HG03432 (cell line): ENCODE measurements around the gene PRICKLE3.
"Not testable (repeated sequence)": the region's sequence is repeated elsewhere in the genome, so short reads cannot be mapped to it uniquely, and the experiment has no call there.

Experiments used
- ATAC-seq: cut with Tn5 transposase; IDR thresholded peaks from one replicate; pipeline ENCODE4 v1.9.1; 2021; ENCODE audit warnings: mild to moderate bottlenecking, moderate library complexity; ENCODE audit not compliant: unreplicated experiment

The PRICKLE3 gene

GRCh38 chrX:49183701-49184281, 2.4 kb downstream of the PRICKLE3 start:
- ATAC-seq, result no peak

DNA sequence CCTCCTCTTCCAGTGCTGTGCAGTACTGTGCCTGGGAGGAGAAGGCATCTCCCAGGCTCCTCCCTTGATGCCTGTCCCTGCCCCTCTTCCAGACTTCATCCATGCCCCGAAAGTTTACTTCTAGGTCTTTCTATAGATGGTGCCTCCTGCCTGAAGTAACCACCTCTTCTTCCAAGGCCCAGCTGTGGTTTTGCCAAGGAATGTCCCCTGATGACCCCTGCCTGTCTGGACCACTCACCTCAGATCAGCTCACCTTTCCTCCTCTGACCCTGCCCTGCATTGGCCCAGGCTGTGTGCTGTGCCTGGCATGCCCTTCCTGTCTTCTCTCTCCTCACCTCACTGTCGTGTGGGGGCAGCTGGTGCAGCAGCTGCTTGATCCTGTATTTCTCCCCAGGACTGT, 6.8 kb downstream of the PRICKLE3 start:
- no peak for ATAC-seq

GRCh38 chrX:49178537-49178936, 7.6 kb downstream of the PRICKLE3 start:
- no peak for ATAC-seq

GRCh38 chrX:49177873-49178480, 8.2 kb downstream of the PRICKLE3 start:
- no peak for ATAC-seq

GRCh38 chrX:49177338-49177833, 8.8 kb downstream of the PRICKLE3 start:
- ATAC-seq, result no peak

- ATAC-seq, result no peak
Measured at GRCh38 chrX:49176421-49177326, 9.5 kb downstream of the PRICKLE3 start.

GRCh38 chrX:49175435-49176274, 10.5 kb downstream of the PRICKLE3 start:
- ATAC-seq, result no peak

- ATAC-seq, result no peak
Measured at GRCh38 chrX:49174723-49175122, 11.4 kb downstream of the PRICKLE3 start.

DNA sequence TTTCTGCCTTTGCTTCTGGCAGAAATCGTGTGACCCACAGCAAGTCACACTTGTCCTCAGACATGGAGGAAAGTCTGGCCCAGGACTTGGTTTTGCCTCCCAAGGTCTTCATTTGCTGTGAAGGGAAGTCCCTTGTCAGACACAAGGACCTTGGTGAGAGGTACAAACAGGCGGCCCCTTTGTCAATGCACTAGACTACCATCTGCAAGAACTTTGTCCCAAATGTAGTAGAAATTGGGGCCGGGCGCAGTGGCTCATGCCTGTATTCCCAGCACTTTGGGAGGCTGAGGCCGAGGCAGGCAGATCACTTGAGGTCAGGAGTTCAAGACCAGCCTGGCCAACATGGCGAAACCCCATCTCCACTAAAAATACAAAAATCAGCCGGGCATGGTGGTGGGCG, 12.6 kb downstream of the PRICKLE3 start:
- ATAC-seq, result not testable (repeated sequence)

DNA sequence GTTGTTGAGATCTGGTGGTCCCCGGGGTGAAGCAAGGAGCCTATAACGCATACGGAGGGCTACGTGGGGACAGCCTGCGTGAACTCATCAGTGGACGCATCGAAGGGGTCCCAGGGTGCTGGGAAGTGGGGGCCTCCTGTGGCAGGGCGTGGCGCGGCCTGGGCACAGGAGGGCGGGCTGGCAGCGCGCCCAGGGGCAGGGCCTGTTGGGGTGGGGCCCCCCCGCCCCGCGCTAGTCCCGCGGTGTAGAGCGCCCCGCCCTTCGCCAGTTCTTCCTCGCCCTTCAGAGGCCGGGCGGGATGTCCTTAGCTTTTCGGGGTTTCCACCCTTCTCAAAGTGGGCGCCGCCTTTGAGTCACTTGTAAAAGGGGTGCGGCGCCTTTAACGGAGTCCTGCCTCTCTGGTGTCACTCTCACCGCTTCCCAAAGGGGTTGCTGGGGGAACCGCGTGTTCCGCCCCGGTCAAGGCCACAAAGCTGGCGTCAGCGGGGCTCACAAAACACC, 13.8 kb downstream of the PRICKLE3 start:
- peak; percentile 75 for ATAC-seq

DNA sequence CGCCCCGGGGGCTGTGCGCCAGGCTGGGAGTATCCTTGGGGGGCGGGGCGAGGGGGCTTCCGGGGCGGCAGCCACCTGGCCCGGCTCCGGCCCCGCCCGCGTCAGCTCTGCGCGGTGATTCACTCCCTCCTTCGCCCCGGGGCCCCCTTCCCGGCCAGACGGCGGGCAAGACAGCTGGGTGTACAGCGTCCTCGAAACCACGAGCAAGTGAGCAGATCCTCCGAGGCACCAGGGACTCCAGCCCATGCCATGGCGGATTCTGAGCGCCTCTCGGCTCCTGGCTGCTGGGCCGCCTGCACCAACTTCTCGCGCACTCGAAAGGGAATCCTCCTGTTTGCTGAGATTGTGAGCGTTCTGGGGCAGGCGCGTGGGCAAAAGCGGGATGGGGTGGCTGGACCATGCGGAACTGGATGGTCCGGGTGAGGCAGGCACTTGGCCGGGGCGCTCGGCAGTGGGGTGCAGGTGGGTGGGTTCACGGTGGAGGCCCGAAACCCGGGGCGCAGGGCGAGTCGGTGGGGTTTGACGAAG, 14.4 kb downstream of the PRICKLE3 start, which contains the start of gene PLP2:
Gene PLP2 (plus strand): TSS at position 147 of the 528 bp plus-strand sequence. CDS start 103 bp downstream, at position 250.
- peak; percentile 41 for ATAC-seq

DNA sequence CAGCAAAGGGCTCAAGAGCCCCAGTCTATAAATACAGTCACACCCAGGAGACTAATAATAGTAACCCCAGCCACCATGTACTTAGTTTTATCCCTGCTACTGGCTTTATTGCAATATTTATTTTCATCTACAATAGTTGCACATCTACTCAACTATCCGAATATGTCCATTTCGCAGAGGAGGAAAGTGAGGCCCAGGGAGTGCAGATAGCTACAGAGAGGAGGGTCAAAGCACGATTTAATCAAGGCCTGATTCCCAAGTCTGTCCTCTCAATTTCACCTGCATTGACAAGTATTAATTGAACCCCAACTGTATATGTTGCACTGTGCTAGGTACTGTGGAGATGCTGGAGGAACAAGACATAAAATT, 18.4 kb downstream of the PRICKLE3 start:
- ATAC-seq, result no peak

- ATAC-seq, result peak; percentile 35
Measured at GRCh38 chrX:49166914-49167739, 19.0 kb downstream of the PRICKLE3 start.

DNA sequence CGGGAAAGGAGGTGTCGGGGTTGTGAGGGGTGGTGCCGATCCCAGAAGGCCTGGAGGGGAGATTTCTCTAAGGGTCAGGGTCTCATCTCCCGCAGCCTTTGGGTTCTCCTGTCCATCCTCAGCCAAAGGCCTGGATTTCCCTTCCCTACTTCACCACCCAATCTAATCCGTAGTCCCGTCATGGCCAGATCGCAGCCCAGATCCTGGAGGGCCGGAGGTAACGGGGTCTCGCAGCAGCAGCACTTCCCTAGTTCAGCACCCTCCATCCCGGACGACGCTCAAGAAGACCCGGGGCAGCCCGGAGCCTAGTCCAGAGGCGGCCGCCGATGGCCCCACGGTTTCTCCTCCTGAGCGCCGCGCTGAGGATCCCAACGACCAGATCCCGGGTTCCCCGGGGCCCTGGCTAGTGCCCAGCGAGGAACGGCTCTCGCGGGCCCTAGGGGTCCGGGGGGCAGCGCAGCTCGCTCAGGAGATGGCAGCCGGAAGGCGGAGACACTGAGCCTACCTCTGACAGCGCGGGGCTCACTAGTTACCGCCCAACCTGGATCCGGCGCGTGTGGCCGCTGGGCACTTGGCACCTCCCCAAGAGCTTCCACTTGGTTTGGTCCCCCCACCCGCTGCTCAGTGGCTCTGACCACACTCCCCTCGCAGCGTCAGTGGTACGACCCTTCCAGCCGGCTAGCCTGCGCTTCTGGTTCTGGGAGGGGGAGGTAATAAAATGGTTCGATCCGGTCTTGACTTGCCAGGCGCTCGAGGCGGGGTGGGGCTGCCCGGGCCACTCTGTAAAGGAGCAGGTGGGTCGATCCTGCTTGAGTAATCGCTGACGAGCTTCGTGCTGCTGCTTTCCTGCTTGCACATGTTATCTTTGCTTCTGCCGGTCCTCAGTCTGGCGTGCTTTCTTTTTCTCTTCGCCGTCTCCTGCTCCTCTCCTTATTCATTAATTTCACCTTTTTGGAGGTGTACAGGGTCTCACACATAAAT, 20.0 kb downstream of the PRICKLE3 start:
- peak; percentile 40 for ATAC-seq

- no peak for ATAC-seq
Measured at GRCh38 chrX:49164589-49165360, 21.4 kb downstream of the PRICKLE3 start.

GRCh38 chrX:49163555-49164419, 22.4 kb downstream of the PRICKLE3 start:
- peak; percentile 64 for ATAC-seq

DNA sequence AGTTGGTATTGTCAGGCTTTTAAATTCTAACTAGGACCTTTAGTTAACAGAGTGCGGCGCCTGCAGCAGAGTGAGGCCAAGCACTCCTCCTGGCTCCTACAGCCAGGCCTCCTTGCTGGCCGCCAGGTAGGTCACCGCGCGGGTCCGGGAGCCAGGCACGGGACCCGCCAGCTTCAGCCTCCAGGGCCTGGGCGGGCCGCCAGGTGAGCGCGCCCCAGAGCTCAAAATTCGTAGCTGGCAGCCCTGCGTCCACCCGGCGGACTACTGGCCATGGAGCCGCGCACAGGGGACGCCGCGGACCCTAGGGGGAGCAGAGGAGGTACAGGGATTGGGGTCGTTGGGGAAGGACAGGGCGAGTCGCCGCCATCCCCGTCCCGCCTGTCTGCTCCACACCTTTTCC, 23.6 kb downstream of the PRICKLE3 start, which contains the start of gene MAGIX:
Gene MAGIX (plus strand): TSS at position 139 of the 400 bp plus-strand sequence. CDS start 132 bp downstream, at position 271.
- no peak for ATAC-seq
